SW480 (cell line): ENCODE measurements around the gene CFAP20DC.
"Not testable (repeated sequence)": the region's sequence is repeated elsewhere in the genome, so short reads cannot be mapped to it uniquely, and the experiment has no call there.

ENCODE experiments used
- DNase-seq: peaks from one replicate; pipeline ENCODE4 v3.0.0-alpha.2; 2016; ENCODE audit warnings: low spot score

CFAP20DC gene

GRCh38 chr3:58962816-58963215 lies 87.0 kb downstream of the CFAP20DC start:
- DNase-seq = no peak

DNA sequence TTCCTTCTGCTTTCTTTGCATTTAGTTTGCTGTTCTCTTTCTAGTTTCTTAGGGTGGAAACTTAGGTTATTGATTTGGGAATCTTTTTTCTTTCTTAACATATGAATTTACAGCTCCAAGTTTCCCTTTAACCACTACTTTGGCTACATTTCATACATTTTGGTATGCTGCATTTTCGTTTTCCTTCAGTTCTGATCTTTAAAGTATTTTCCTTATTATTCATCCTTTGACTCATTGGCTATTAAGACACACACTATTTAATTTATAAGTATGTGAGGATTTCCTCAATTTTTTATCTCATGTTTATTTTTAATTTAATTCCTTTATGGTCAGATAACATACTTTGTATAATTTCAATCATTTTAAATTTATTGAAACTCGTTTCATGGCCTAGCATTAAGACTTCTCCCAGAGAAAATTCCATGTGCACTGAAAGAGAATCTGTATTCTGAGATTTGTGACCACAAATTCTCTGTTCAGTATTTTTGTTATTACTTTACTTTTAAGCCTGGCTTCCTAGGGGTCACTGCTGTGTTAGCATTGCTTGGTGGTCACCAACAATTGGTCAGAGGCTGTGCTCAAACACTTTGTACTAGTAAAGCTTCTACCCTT lies 87.7 kb downstream of the CFAP20DC start:
- no peak for DNase-seq

GRCh38 chr3:58955308-58955707 lies 94.5 kb downstream of the CFAP20DC start:
- DNase-seq = no peak

GRCh38 chr3:58953288-58953687 lies 96.5 kb downstream of the CFAP20DC start:
- DNase-seq = no peak

DNA sequence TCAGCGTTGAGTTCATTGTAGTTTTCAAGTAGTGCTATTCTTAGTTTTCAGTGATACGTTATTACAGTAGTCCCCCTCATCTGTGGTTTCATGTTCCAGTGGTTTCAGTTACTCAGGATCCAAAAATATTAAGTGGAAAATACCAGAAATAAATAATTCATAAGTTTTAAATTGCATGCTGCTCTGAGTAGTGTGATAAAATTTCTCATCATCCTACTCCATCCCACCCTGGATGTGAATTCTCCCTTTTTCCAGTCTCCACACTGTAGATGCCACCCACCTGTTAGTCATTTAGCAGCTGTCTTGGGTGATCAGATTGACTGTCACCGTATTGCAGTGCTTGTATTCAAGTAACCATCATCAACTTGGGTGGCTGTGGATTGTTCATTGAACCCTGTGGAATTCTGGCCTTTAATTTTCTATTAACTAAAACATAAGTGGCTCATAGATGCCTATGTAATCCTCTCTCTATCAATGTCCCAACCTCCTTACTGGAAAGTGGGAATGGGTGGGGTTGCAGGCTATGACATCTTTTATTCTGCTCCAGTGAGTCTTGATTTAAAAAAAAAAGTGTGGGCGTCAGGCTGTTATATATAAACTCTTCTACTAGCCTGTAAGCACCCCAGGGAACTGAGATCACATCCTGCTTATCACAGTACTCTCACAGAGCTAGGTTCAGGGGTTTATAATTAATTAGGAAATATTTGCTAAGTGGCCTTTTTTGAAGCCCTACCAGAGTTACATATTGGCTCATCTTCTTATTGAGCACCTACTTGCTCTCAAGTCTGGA lies 97.5 kb downstream of the CFAP20DC start:
- DNase-seq = no peak

GRCh38 chr3:58948018-58948417 lies 101.8 kb downstream of the CFAP20DC start:
- no peak for DNase-seq

GRCh38 chr3:58946875-58947274 lies 103.0 kb downstream of the CFAP20DC start:
- no peak for DNase-seq

DNA sequence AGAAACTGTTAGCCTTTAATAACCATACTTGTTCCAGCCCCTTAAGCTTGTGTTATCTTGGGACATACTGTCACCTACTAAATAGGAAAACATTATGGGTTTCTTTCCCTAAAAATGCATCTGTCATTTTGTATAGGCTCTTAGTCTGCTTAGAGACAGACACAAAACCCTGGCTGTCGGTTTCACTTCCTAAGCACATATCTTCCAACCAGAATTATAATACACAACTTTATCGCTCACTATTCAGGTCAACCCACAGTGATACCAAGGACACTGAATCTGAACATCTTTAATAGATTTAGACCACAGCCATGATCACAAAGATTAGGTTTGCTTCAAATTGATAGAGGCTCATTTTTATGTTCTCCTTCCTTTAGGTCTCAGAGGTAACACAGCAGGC lies 111.8 kb downstream of the CFAP20DC start:
- no peak for DNase-seq

DNA sequence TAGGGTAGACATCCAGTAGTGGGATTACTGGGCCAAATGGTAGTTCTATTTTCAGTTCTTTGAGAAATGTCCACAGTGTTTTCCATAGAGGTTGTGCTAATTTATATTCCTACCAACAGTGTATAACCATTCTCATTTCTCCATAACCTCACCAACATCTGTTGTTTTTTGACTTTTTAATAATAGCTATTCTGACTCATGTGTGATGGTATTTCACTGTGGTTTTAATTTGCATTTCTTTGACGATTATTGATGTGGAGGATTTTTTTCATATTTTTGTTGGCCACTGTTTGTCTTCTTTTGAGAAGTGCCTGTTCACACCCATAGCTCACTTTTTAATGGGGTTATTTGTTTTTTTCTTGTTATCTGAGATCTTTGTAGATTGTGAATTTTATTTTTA lies 125.2 kb downstream of the CFAP20DC start:
- DNase-seq = no peak

DNA sequence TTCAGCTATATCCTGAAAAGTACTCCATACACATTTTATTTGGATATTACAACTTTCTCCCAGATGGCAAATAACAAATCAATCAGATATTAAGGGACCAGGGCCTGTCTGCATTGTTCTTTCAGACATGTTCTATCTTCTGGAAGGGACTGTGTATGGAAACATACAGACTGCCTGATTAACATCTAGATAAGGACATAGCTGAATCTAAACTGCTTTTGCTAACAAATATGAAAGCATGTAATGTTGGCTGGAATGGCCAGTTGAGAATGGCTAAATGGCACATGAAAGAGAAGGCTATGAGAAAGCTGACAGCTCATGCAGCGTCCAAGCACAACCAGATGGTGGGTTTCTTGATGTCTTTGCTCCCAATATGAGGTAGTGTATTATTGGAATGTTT lies 149.4 kb downstream of the CFAP20DC start:
- no peak for DNase-seq

- peak; percentile 3 for DNase-seq
Observed at GRCh38 chr3:58899953-58900298, 149.9 kb downstream of the CFAP20DC start.

GRCh38 chr3:58899159-58899952 lies 150.5 kb downstream of the CFAP20DC start:
- peak; percentile 16 for DNase-seq

DNA sequence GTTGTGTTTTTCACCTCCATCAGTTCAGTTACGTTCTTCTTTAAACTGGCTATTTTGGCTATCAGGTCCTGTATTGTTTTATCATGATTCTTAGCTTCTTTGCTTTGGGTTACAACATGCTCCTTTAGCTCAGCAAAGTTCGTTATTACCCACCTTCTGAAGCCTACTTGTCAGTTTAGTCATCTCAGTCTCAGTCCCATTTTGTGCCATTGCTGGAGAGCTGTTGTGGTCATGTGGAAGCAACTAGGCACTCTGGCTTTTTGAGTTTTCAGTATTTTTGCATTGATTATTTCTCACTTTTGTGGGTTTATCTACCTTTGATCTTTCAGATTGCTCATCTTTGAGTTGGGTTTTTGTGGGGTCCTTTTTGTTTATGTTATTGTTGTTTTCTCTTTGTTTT lies 151.3 kb downstream of the CFAP20DC start:
- DNase-seq = no peak

- no peak for DNase-seq
Observed at GRCh38 chr3:58897646-58898045, 152.2 kb downstream of the CFAP20DC start.

DNA sequence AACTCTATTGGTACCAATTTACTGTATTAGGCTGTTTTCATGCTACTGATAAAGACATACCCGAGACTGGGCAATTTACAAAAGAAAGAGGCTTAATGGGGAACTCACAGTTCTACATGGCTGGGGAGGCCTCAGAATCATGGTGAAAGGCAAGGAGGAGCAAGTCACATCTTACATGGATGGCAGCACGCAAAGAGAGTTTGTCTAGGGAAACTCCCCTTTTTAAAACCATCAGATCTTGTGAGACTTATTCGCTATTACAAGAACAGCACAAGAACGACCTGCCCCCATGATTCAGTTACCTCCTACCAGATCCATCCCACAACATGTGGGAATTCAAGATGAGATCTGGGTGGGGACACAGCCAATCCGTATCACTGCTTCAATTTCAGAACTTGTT lies 154.1 kb downstream of the CFAP20DC start:
- DNase-seq = not testable (repeated sequence)

DNA sequence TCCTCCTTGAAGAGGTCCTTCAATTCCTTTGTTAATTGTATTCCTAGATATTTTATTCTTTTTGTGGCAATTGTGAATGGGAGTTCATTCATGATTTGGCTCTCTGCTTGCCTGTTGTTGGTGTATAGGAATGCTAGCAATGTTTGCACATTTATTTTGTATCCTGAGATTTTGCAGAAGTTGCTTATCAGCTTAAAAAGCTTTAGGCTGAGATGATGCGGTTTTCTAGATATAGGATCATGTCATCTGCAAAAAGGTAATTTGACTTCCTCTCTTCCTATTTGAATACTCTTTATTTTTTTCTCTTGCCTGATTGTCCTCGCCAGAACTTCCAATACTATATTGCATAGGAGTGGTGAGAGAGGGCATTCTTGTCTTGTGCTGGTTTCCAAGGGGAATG lies 157.3 kb downstream of the CFAP20DC start:
- DNase-seq = not testable (repeated sequence)

GRCh38 chr3:58888087-58888486 lies 161.7 kb downstream of the CFAP20DC start:
- DNase-seq = no peak

DNA sequence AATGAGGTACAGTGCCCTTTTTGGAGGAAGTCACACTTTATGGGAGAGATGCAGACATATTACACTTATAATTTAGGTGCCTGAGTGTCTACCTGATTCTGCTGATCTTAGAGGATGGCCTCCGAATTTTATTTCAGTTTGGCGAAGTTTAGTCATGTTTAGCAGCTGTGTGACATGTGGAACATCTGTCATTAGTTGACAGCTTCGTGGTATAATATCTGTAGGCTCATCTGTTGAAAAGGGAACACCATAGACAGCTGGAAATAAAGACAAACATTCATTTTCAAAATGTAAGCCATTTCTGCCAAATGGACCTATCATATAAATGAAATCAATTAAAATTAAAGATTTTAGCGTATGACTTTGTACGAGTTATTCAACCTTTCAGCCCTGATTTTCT lies 165.4 kb downstream of the CFAP20DC start:
- DNase-seq = no peak

- DNase-seq = no peak
Observed at GRCh38 chr3:58880182-58880581, 169.6 kb downstream of the CFAP20DC start.

- DNase-seq = no peak
Observed at GRCh38 chr3:58874795-58875194, 175.0 kb downstream of the CFAP20DC start.

GRCh38 chr3:58874248-58874741 lies 175.5 kb downstream of the CFAP20DC start:
- no peak for DNase-seq

DNA sequence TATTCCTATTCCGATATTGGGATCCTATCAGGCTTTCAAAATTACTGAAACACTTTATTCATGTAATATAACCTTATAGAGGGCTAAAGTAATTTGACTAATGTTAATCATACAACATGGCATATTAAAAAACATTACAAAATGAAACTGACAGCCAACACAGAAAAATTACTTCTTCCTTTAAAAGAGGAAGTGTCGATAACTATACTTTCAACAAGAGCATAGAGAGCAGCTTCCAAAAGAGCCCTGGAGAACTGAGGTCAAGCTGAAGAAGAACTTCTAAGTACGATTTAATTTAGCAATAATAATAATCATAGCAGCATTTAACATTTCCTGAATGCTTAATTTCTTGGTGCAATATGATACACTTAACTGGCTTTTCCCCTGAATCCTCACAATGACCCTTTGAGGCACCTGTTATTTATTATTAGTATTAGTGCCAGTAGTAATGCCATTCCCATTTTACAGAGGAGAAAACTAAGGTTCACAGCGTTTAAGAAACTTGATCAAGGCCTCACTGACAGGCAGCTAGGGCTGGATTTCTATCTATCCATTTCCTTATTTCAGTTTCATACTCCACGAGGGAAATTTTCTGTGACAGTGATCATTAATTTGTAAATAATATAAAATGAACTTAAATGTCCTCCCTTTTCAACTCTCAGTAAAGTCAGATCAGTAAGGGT lies 181.6 kb downstream of the CFAP20DC start:
- DNase-seq = no peak
